Stimulated activated CD8-positive, alpha-beta memory T cell treated with anti-CD3 and anti-CD28 coated beads, Interleukin-4, amount 100 ng/mL, for 4 hours (primary cell): Measurements from ENCODE around the gene NTHL1.
"Not testable (repeated sequence)": the region's sequence is repeated elsewhere in the genome, so short reads cannot be mapped to it uniquely, and the experiment has no call there.

Source experiments
- DNase-seq, 2 donors: peaks; one replicate each; pipeline ENCODE4 v3.0.0-alpha.2; 2020; ENCODE audit warnings: low read depth in 2 of 2, low spot score in 1 of 2

NTHL1 gene

GRCh38 chr16:2042986-2043666 is 4.5 kb downstream of the NTHL1 start:
- DNase-seq = no peak

GRCh38 chr16:2042171-2042985 is 5.3 kb downstream of the NTHL1 start:
- no peak for DNase-seq

GRCh38 chr16:2040787-2041522 is 6.7 kb downstream of the NTHL1 start:
- no peak for DNase-seq

- DNase-seq = no peak
Observed at GRCh38 chr16:2040041-2040786, 7.4 kb downstream of the NTHL1 start.

- DNase-seq = no peak
Observed at GRCh38 chr16:2039274-2040031, 8.2 kb downstream of the NTHL1 start.

- no peak for DNase-seq
Observed at GRCh38 chr16:2038382-2039231, 9.0 kb downstream of the NTHL1 start.

GRCh38 chr16:2037647-2038381 is 9.8 kb downstream of the NTHL1 start:
- no peak for DNase-seq

- DNase-seq = no peak
Observed at GRCh38 chr16:2037115-2037514, 10.5 kb downstream of the NTHL1 start.

GRCh38 chr16:2036200-2036966 is 11.3 kb downstream of the NTHL1 start:
- no peak for DNase-seq

- no peak for DNase-seq
Observed at GRCh38 chr16:2035431-2036199, 12.0 kb downstream of the NTHL1 start.

- DNase-seq = no peak
Observed at GRCh38 chr16:2034696-2035430, 12.8 kb downstream of the NTHL1 start.

GRCh38 chr16:2033909-2034695 is 13.5 kb downstream of the NTHL1 start:
- not testable (repeated sequence) for DNase-seq

GRCh38 chr16:2033057-2033908 is 14.4 kb downstream of the NTHL1 start:
- DNase-seq = no peak

GRCh38 chr16:2032285-2033056 is 15.2 kb downstream of the NTHL1 start:
- DNase-seq = no peak
